OCI-LY1 (cell line): ENCODE data around the gene MTM1.

Source experiments
- CTCF ChIP-seq: fragments of 200-600 bp; sonication (generic), shearing (Covaris generic); IDR thresholded peaks from 2 replicates; pipeline ENCODE4 v1.5.1; 2017; ENCODE audit warnings: mild to moderate bottlenecking, antibody characterized with exemption, low read length, moderate library complexity, mixed read lengths
- EZH2 ChIP-seq: fragments of 200-600 bp; sonication (generic), shearing (Covaris generic); IDR thresholded peaks from 2 replicates; pipeline ENCODE4 v1.8.0; 2017; ENCODE audit warnings: borderline replicate concordance, mixed run types, mild to moderate bottlenecking, antibody characterized with exemption, low read length, moderate library complexity, mixed read lengths

- TF ChIP-seq CTCF (no peak), EZH2 (no peak)
Observed at GRCh38 chrX:150692296-150692695, 123.9 kb downstream of the MTM1 start.
